Measurements from ENCODE around the gene DEFB123. TPM values are rescaled to one million over a fixed set of nuclear protein-coding genes. Genes with fewer than 3 reads are reported as not detected.

The DEFB123 gene
- total and polyA plus RNA-seq, 12 donors: not detected

- H3K36me3 ChIP-seq (replicated peaks in 1 of 2): no peaks in the 10 kb centered on the region
- peaks cover 17% of the 10 kb centered on the region for H3K27me3 ChIP-seq
- H3K4me3 ChIP-seq: no peak overlapping the region
- H3K9me3 ChIP-seq (replicated peaks in 1 of 3): no peaks in the 10 kb centered on the region
- no peak for DNase-seq
- no peak overlapping the region for H3K27ac ChIP-seq
- 53 to 87% (median 67%) methylated on average over 7 to 8 of the region's 8 CpGs for WGBS, 4 donors
- peaks cover 0 to 7% of the 10 kb centered on the region in 2 donors for H3K4me1 ChIP-seq (replicated peaks in 1 of 2)
- intact Hi-C loops (cut with DNase I): no loop called here
- TF ChIP-seq POLR2A (IDR thresholded peaks at IDR 0.05) (no peak), CTCF (IDR thresholded peaks at IDR 0.05) (no peak)
Measured at GRCh38 chr20:31472395-31473330, 32.2 kb downstream of the DEFB123 start.

GRCh38 chr20:31473331-31474096 is 33.1 kb downstream of the DEFB123 start:
- Histone ChIP-seq H3K4me1 (replicated peaks in 1 of 2) (peaks cover 0 to 7% of the 10 kb centered on the region in 2 donors), H3K9me3 (replicated peaks in 1 of 3) (no peaks in the 10 kb centered on the region), H3K27me3 (peaks cover 17% of the 10 kb centered on the region), H3K36me3 (replicated peaks in 1 of 2) (no peaks in the 10 kb centered on the region), H3K4me3 (no peak overlapping the region), H3K27ac (no peak overlapping the region)
- no peak for TF ChIP-seq CTCF (IDR thresholded peaks at IDR 0.05)
- TF ChIP-seq POLR2A (IDR thresholded peaks at IDR 0.05): no peak
- no peak for DNase-seq
- intact Hi-C loops (cut with DNase I): no loop called here
- WGBS, 4 donors: 83 to 86% (median 85%) methylated on average over 5 of the region's 5 CpGs

GRCh38 chr20:31474097-31474436 is 33.6 kb downstream of the DEFB123 start:
- WGBS, 4 donors: 47 to 78% (median 74%) methylated on average over 2 of the region's 2 CpGs

More at GRCh38 chr20:31474097-31474436, 33.6 kb downstream of the DEFB123 start:
- no peaks in the 10 kb centered on the region for H3K36me3 ChIP-seq (replicated peaks in 1 of 2)
- DNase-seq: no peak
- no peaks in the 10 kb centered on the region for H3K9me3 ChIP-seq (replicated peaks in 1 of 3)
- no peak overlapping the region for H3K4me3 ChIP-seq
- intact Hi-C loops (cut with DNase I): no loop called here
- no peak for TF ChIP-seq POLR2A (IDR thresholded peaks at IDR 0.05)
- no peak for TF ChIP-seq CTCF (IDR thresholded peaks at IDR 0.05)
- H3K27me3 ChIP-seq: peaks cover 17% of the 10 kb centered on the region
- H3K4me1 ChIP-seq (replicated peaks in 1 of 2): peaks cover 0 to 7% of the 10 kb centered on the region in 2 donors
- no peak overlapping the region for H3K27ac ChIP-seq
